IMR-90 (cell line): ENCODE data around the gene RCC1. TPM values are rescaled to one million over a fixed set of nuclear protein-coding genes. Genes with fewer than 3 reads are reported as not detected.

Experiments used
- ATAC-seq: fragments of 200-7000 bp; cut with Tn5 transposase; 2 replicates; pipeline ENCODE4 v1.9.1; 2020; ENCODE audit warnings: low read depth, mild to moderate bottlenecking, moderate library complexity
- BruUV-seq: library from RNA; stranded (reverse); fragments of 400-500 nt; replicated peaks from 2 replicates; lab custom pipeline; 2021; lab: Mats Ljungman, UMichigan
- CTCF ChIA-PET: fragments of 300-600 bp; formaldehyde crosslinking; extraction: SDS; loops from one replicate; lab custom pipeline; 2021; ENCODE audit warnings: antibody characterized with exemption; lab: Yijun Ruan, JAX
- POLR2A ChIA-PET: fragments of 300-600 bp; sonication (Branson Sonifier 250); formaldehyde crosslinking; loops from one replicate; lab custom pipeline; 2022; ENCODE audit warnings: antibody characterized with exemption; ENCODE audit not compliant: unreplicated experiment; lab: Charles Lee
- DNase-seq: peaks from one replicate; pipeline ENCODE4 v3.0.0; 2013
- H2AFZ ChIP-seq: replicated peaks from 2 replicates; pipeline ENCODE3; 2013; ENCODE audit warnings: low read length, mild to moderate bottlenecking; ENCODE audit not compliant: poor library complexity
- H2AK5ac ChIP-seq: 2 replicates; pipeline ENCODE4 v1.6.1; 2013; ENCODE audit warnings: low read depth, low read length, inconsistent platforms
- H2AK9ac ChIP-seq: replicated peaks from 2 replicates; pipeline ENCODE3; 2013; ENCODE audit warnings: mild to moderate bottlenecking, low read depth, low read length, moderate library complexity; ENCODE audit not compliant: poor library complexity
- H2BK120ac ChIP-seq: 2 replicates; pipeline ENCODE4 v1.6.1; 2013; ENCODE audit warnings: low read depth, low read length, inconsistent platforms
- H2BK15ac ChIP-seq: 3 replicates; pipeline ENCODE4 v1.6.1; 2013; ENCODE audit warnings: low read depth, low read length, inconsistent platforms
- H2BK20ac ChIP-seq: 2 replicates; pipeline ENCODE4 v1.6.1; 2013; ENCODE audit warnings: low read depth, mild to moderate bottlenecking, inconsistent platforms, low read length, moderate library complexity
- H2BK5ac ChIP-seq: 2 replicates; pipeline ENCODE4 v1.6.1; 2013; ENCODE audit warnings: mild to moderate bottlenecking, low read depth, low read length, inconsistent platforms; ENCODE audit not compliant: poor library complexity, severe bottlenecking
- H3K14ac ChIP-seq: replicated peaks from 2 replicates; pipeline ENCODE4 v1.6.1; 2013; ENCODE audit warnings: low read depth, low read length, inconsistent platforms
- H3K18ac ChIP-seq: 2 replicates; pipeline ENCODE4 v1.6.1; 2013; ENCODE audit warnings: low read depth, low read length, control low read depth
- H3K23ac ChIP-seq: 2 replicates; pipeline ENCODE4 v1.6.1; 2013; ENCODE audit warnings: low read depth, low read length, inconsistent platforms
- H3K27ac ChIP-seq: 2 replicates; pipeline ENCODE4 v1.5.1; 2013; ENCODE audit warnings: mild to moderate bottlenecking, control low read depth, low read length; ENCODE audit not compliant: insufficient read depth
- H3K27me3 ChIP-seq: 2 replicates; pipeline ENCODE4 v1.6.1; 2013; ENCODE audit warnings: low read length; ENCODE audit not compliant: control insufficient read depth, insufficient read depth
- H3K36me3 ChIP-seq: 2 replicates; pipeline ENCODE4 v1.6.1; 2013; ENCODE audit warnings: low read length, mixed read lengths; ENCODE audit not compliant: control insufficient read depth, insufficient read depth
- H3K4ac ChIP-seq: 2 replicates; pipeline ENCODE4 v1.6.1; 2013; ENCODE audit warnings: low read depth, low read length, inconsistent platforms
- H3K4me1 ChIP-seq: 2 replicates; pipeline ENCODE4 v1.6.1; 2013; ENCODE audit warnings: low read length, mixed read lengths; ENCODE audit not compliant: control insufficient read depth, insufficient read depth
- H3K4me2 ChIP-seq: 2 replicates; pipeline ENCODE4 v1.6.1; 2013; ENCODE audit warnings: low read depth, mild to moderate bottlenecking, control low read depth, low read length, moderate library complexity
- H3K4me3 ChIP-seq: 2 replicates; pipeline ENCODE4 v1.5.1; 2013; ENCODE audit warnings: low read depth, mild to moderate bottlenecking, control low read depth, low read length, moderate library complexity; ENCODE audit not compliant: insufficient read depth
- H3K56ac ChIP-seq: 2 replicates; pipeline ENCODE4 v1.6.1; 2013; ENCODE audit warnings: low read length, inconsistent platforms; ENCODE audit not compliant: insufficient read depth; ENCODE audit errors: extremely low read depth
- H3K79me1 ChIP-seq, 2 experiments: 2 replicates each; pipeline ENCODE4 v1.6.1; 2013; ENCODE audit warnings: low read length in 2 of 2, inconsistent platforms in 1 of 2, low read depth in 1 of 2
- H3K9ac ChIP-seq: 2 replicates; pipeline ENCODE4 v1.6.1; 2013; ENCODE audit warnings: low read depth, low read length, control low read depth
- H3K9me1 ChIP-seq: 2 replicates; pipeline ENCODE4 v1.6.1; 2013; ENCODE audit warnings: low read length, inconsistent platforms; ENCODE audit not compliant: insufficient read depth
- H3K9me3 ChIP-seq: 2 replicates; pipeline ENCODE4 v1.6.1; 2013; ENCODE audit warnings: low read length; ENCODE audit not compliant: control insufficient read depth, insufficient read depth
- H4K20me1 ChIP-seq: 2 replicates; pipeline ENCODE4 v1.6.1; 2013; ENCODE audit warnings: low read length, inconsistent platforms; ENCODE audit not compliant: insufficient read depth
- H4K5ac ChIP-seq: 2 replicates; pipeline ENCODE4 v1.6.1; 2013; ENCODE audit warnings: mild to moderate bottlenecking, low read depth, low read length, control low read depth
- H4K8ac ChIP-seq, 2 experiments: 2 replicates each; pipeline ENCODE4 v1.6.1; 2013; ENCODE audit warnings: low read depth in 2 of 2, low read length in 2 of 2, control low read depth in 1 of 2, inconsistent platforms in 1 of 2
- H4K91ac ChIP-seq: 2 replicates; pipeline ENCODE4 v1.6.1; 2013; ENCODE audit warnings: low read depth, low read length, inconsistent platforms; ENCODE audit not compliant: insufficient read depth
- CEBPB ChIP-seq: IDR thresholded peaks from 2 replicates; pipeline ENCODE4 v1.6.1; 2012; ENCODE audit warnings: low read depth, low read length, improper control_type of control experiment
- WGBS, 2 experiments: methylation state at CpG; one replicate each; pipeline versions ENCODE4 v1.1.5 to v1.1.7; 2013; ENCODE audit warnings: missing lambda C conversion rate in 2 of 2; ENCODE audit not compliant: insufficient read length in 1 of 2; ENCODE audit errors: extremely low coverage in 2 of 2; 5-methylcytosine and 5-hydroxymethylcytosine counted together
- dilution Hi-C: fragments of 300-500 bp; cut with HindIII; formaldehyde crosslinking; loops from one replicate; pipeline ENCODE4 v1.14.3; 2018; ENCODE audit warnings: low sequenced_read_pairs; ENCODE audit not compliant: unreplicated experiment
- in situ Hi-C: fragments of 300-500 bp; cut with MboI; formaldehyde crosslinking; loops from 3 replicates; pipeline ENCODE4 v1.14.3; 2019; ENCODE audit warnings: low sequenced_read_pairs, inconsistent platforms, mixed read lengths
- intact Hi-C: fragments of 100-400 bp; cut with micrococcal nuclease; formaldehyde crosslinking; loops from 2 replicates; pipeline ENCODE4 v1.10.0; 2022
- polyA plus RNA-seq, 3 experiments: library from polyadenylated mRNA; depleted of rRNA; stranded (reverse); fragments of >200 nt; gene quantifications; 2 replicates each; pipeline ENCODE4 v1.2.3, GENCODE V29; 2012; ENCODE audit warnings: low replicate concordance in 1 of 3
- total RNA-seq: library from RNA; depleted of rRNA; stranded (reverse); fragments of >200 nt; gene quantifications from 2 replicates; pipeline ENCODE4 v1.2.3, GENCODE V29; 2012

Gene RCC1
- total and polyA plus RNA-seq, 2 of the 4 experiments (the other 2 are of a cell fraction), result 33.2 to 43.9 TPM

- POLR2A ChIA-PET, result interaction anchor here (0.5 to 1.1 kb wide), 2 partner anchors 21 to 24 kb away, joined by 5 to 9 read pairs; no protein-coding TSS in a partner anchor
- H4K5ac ChIP-seq, result no peak overlapping the region
- intact Hi-C loops, result no loop called here
- no peak overlapping the region for H3K27ac ChIP-seq
- ATAC-seq (no peak), DNase-seq (no peak)
- H2AK5ac ChIP-seq, result no peak overlapping the region
- dilution Hi-C loops, result no loop called here
- no TSS peak for BruUV-seq
- no peak overlapping the region for H3K14ac ChIP-seq
- peaks cover 6% of the 10 kb centered on the region; the same call in 1 of the 2 replicates for H3K4me1 ChIP-seq
- H3K23ac ChIP-seq, result no peak overlapping the region
- 84% methylated on average over 5 of the region's 6 CpGs; no CpG with 5 or more reads in 1 of the 2 experiments for WGBS, 2 experiments
- no peaks in the 10 kb centered on the region for H3K27me3 ChIP-seq
- H2BK15ac ChIP-seq, result no peak overlapping the region
- no peak for TF ChIP-seq CEBPB
- H2BK20ac ChIP-seq, result no peak overlapping the region
- no peak overlapping the region for H3K18ac ChIP-seq
- no peaks in the 10 kb centered on the region for H3K9me3 ChIP-seq
- in situ Hi-C loops, result no loop called here
- H2BK120ac ChIP-seq, result no peak overlapping the region
- no peak overlapping the region for H2AFZ ChIP-seq
- H4K8ac ChIP-seq, result no peak overlapping the region
- no peak overlapping the region for H3K4me3 ChIP-seq
- H3K36me3 ChIP-seq, result peaks cover 42% of the 10 kb centered on the region
- peaks cover 13 to 35% of the 10 kb centered on the region in 2 experiments for H3K79me1 ChIP-seq
- CTCF ChIA-PET, result interaction anchor here (1.1 kb wide), 1 partner anchor 24 kb away, joined by 3 read pairs; no protein-coding TSS in a partner anchor
- H3K9me1 ChIP-seq, result peaks cover 7% of the 10 kb centered on the region; the same call in 1 of the 2 replicates
- H3K4me2 ChIP-seq, result no peak overlapping the region
- H2BK5ac ChIP-seq, result no peak overlapping the region
- no peak overlapping the region for H3K9ac ChIP-seq
- H4K91ac ChIP-seq, result no peak overlapping the region
- no peak overlapping the region for H2AK9ac ChIP-seq
- H4K20me1 ChIP-seq, result peaks cover 44% of the 10 kb centered on the region
- H3K4ac ChIP-seq, result 0 out of 2 replicates have a peak overlapping the region, but pooled peaks have one; percentile 35
- H3K56ac ChIP-seq, result no peak overlapping the region
These were observed 72.9 kb downstream of the RCC1 start for GRCh38 chr1:28578696-28579218.
